Sigmoid colon (tissue), 7 donors: ENCODE measurements around the gene YAP1. TPM values are rescaled to one million over a fixed set of nuclear protein-coding genes. Genes with fewer than 3 reads are reported as not detected.

ENCODE experiments used
- DNase-seq: peaks from one replicate; pipeline ENCODE4 v3.0.0-alpha.2; 2019
- H3K27ac ChIP-seq, 4 donors: fragments of 200-600 bp; sonication (generic); one replicate each; pipeline ENCODE4 v1.5.1; 2016 to 2019; ENCODE audit warnings: mild to moderate bottlenecking in 1 of 4
- H3K27me3 ChIP-seq, 3 donors: fragments of 200-600 bp; sonication (generic); one replicate each; pipeline ENCODE4 v1.5.1; 2019; ENCODE audit warnings: mild to moderate bottlenecking in 1 of 3
- H3K36me3 ChIP-seq, 4 donors: fragments of 200-600 bp; sonication (generic); one replicate each; pipeline ENCODE4 v1.5.1; 2016 to 2019
- H3K4me1 ChIP-seq, 4 donors: fragments of 200-600 bp; sonication (generic); one replicate each; pipeline ENCODE4 v1.5.1; 2017 to 2019
- H3K4me3 ChIP-seq, 4 donors: fragments of 200-600 bp; sonication (generic); one replicate each; pipeline ENCODE4 v1.5.1; 2017 to 2019; ENCODE audit warnings: mild to moderate bottlenecking in 2 of 4, moderate library complexity in 1 of 4
- H3K9me3 ChIP-seq, 4 donors: fragments of 200-600 bp in 3 of 4; sonication (generic) in 3 of 4; one replicate each; pipeline versions ENCODE4 v1.5.1 to v1.6.1; 2013 to 2019
- CTCF ChIP-seq, 4 experiments: fragments of 450-650 bp in 3 of 4; fragments of 200-600 bp in 1 of 4; IDR thresholded peaks; one replicate each; pipeline ENCODE4 v1.5.1; 2016 to 2019; ENCODE audit warnings: antibody characterized with exemption in 4 of 4, mild to moderate bottlenecking in 3 of 4, moderate library complexity in 2 of 4
- EP300 ChIP-seq, 4 donors: sonication (generic); formaldehyde crosslinking; IDR thresholded peaks; one replicate each; pipeline ENCODE4 v1.6.1; 2017; ENCODE audit warnings: antibody characterized with exemption in 4 of 4
- POLR2A ChIP-seq, 2 donors: fragments of 450-650 bp; IDR thresholded peaks; one replicate each; pipeline ENCODE4 v1.6.1; 2016; ENCODE audit warnings: antibody characterized with exemption in 2 of 2, mild to moderate bottlenecking in 2 of 2, moderate library complexity in 2 of 2
- POLR2AphosphoS5 ChIP-seq, 4 donors: sonication (generic); formaldehyde crosslinking; IDR thresholded peaks; one replicate each; pipeline ENCODE4 v1.6.1; 2017; ENCODE audit warnings: antibody characterized with exemption in 4 of 4
- WGBS, 2 donors: extraction: QIAGEN DNeasy Blood & Tissue Kit; methylation state at CpG; one replicate each; pipeline ENCODE4 v1.1.7; 2013; 5-methylcytosine and 5-hydroxymethylcytosine counted together
- intact Hi-C: fragments of 100-400 bp; cut with DNase I; formaldehyde crosslinking; loops from one replicate; pipeline ENCODE4 v1.15.1; 2023
- polyA plus RNA-seq, 3 donors: library from polyadenylated mRNA; stranded (reverse); fragments of 200-250 nt; gene quantifications; one replicate each; pipeline ENCODE4 v1.2.3, GENCODE V29; 2013
- total RNA-seq, 4 donors: library from RNA; depleted of rRNA; stranded (reverse); fragments of >200 nt; gene quantifications; one replicate each; pipeline ENCODE4 v1.1.0, GENCODE V29; 2016
- donor health status: healthy with polysubstance abuse.
- donor health status: Bipolar disorder and iron deficiency.
- donor health status: healthy.

YAP1 gene
- total and polyA plus RNA-seq, 7 donors: 12.0 to 239 (median 159) TPM

GRCh38 chr11:102081313-102081712 lies 28.9 kb upstream of the YAP1 start:
- Histone ChIP-seq H3K4me3 (no peak overlapping the region), H3K36me3 (no peaks in the 10 kb centered on the region), H3K4me1 (no peaks in the 10 kb centered on the region), H3K27me3 (no peaks in the 10 kb centered on the region), H3K27ac (no peak overlapping the region), H3K9me3 (no peaks in the 10 kb centered on the region)
- TF ChIP-seq EP300 (IDR thresholded peaks at IDR 0.05): no peak
- TF ChIP-seq POLR2A (IDR thresholded peaks at IDR 0.05): no peak
- no peak for TF ChIP-seq POLR2AphosphoS5 (IDR thresholded peaks at IDR 0.05)
- no peak for TF ChIP-seq CTCF (IDR thresholded peaks at IDR 0.05)
- no peak for DNase-seq
- intact Hi-C loops: no loop called here
- 91 to 94% methylated on average over 7 of the region's 7 CpGs for WGBS, 2 donors

GRCh38 chr11:102085864-102086551 lies 24.2 kb upstream of the YAP1 start:
- TF ChIP-seq CTCF (IDR thresholded peaks at IDR 0.05) (no peak), EP300 (IDR thresholded peaks at IDR 0.05) (no peak), POLR2A (IDR thresholded peaks at IDR 0.05) (no peak), POLR2AphosphoS5 (IDR thresholded peaks at IDR 0.05) (no peak)
- Histone ChIP-seq H3K27ac (no peak overlapping the region), H3K27me3 (no peaks in the 10 kb centered on the region), H3K4me3 (no peak overlapping the region), H3K4me1 (no peaks in the 10 kb centered on the region), H3K9me3 (no peaks in the 10 kb centered on the region), H3K36me3 (no peaks in the 10 kb centered on the region)
- WGBS, 2 donors: 93 to 95% methylated on average over 7 of the region's 7 CpGs
- DNase-seq: no peak
- intact Hi-C loops: no loop called here

- H3K9me3 ChIP-seq: no peaks in the 10 kb centered on the region
- WGBS, 2 donors: 73 to 96% methylated on average over 1 of the region's 1 CpG
- H3K4me1 ChIP-seq: no peaks in the 10 kb centered on the region
- H3K4me3 ChIP-seq: no peak overlapping the region
- no peaks in the 10 kb centered on the region for H3K27me3 ChIP-seq
- H3K36me3 ChIP-seq: no peaks in the 10 kb centered on the region
- DNase-seq: no peak
- H3K27ac ChIP-seq: no peak overlapping the region
- TF ChIP-seq POLR2A (IDR thresholded peaks at IDR 0.05) (no peak), EP300 (IDR thresholded peaks at IDR 0.05) (no peak), POLR2AphosphoS5 (IDR thresholded peaks at IDR 0.05) (no peak), CTCF (IDR thresholded peaks at IDR 0.05) (no peak)
- intact Hi-C loops: no loop called here
These were observed 13.1 kb upstream of the YAP1 start for GRCh38 chr11:102097186-102097585.

GRCh38 chr11:102099755-102100154 lies 10.5 kb upstream of the YAP1 start:
- TF ChIP-seq CTCF (IDR thresholded peaks at IDR 0.05): no peak
- intact Hi-C loops: no loop called here
- Histone ChIP-seq H3K9me3 (no peaks in the 10 kb centered on the region), H3K27me3 (no peaks in the 10 kb centered on the region), H3K4me1 (no peaks in the 10 kb centered on the region), H3K27ac (no peak overlapping the region), H3K36me3 (no peaks in the 10 kb centered on the region), H3K4me3 (no peak overlapping the region)
- DNase-seq: no peak
- 91% methylated on average over 2 of the region's 2 CpGs for WGBS, 2 donors
